ENCODE measurements around the gene VSIG10L2.

GRCh38 chr11:125931668-125932067 is 14.2 kb upstream of the VSIG10L2 start:
- TF ChIP-seq CTCF (IDR thresholded peaks at IDR 0.05) (no peak), POLR2A (IDR thresholded peaks at IDR 0.05) (no peak)
